Measurements from ENCODE around the gene CDKN1C. TPM values are rescaled to one million over a fixed set of nuclear protein-coding genes. Genes with fewer than 3 reads are reported as not detected.

The CDKN1C gene
- total RNA-seq, 2 donors from 2014 or later, result 36.5 to 42.7 TPM

Small RNAs within 50 kb of the gene (small RNA-seq; reads per million reads assigned to genes)
- gene AC013791.1, result 0 reads per million in 2 donors

Other genes with a start within 250 kb of the CDKN1C start
- gene KCNQ1OT1, start 185.8 kb downstream of the CDKN1C start, total RNA-seq, result 1 to 10 TPM; 1.0 to 2.1 TPM
- gene PHLDA2, start 43.6 kb upstream of the CDKN1C start, total RNA-seq, result 10 to 100 TPM; 12.4 to 20.4 TPM
- gene NAP1L4, start 106.6 kb upstream of the CDKN1C start, total RNA-seq, result 100 to 1,000 TPM; 103 to 131 TPM
- gene CARS1, start 171.6 kb upstream of the CDKN1C start, total RNA-seq, result 10 to 100 TPM; 25.6 to 28.9 TPM